SKM-1 treated with dmso at 0.1 percent for 144 hours (cell line): ENCODE data around the gene CLTRN.
"Not testable (repeated sequence)": the region's sequence is repeated elsewhere in the genome, so short reads cannot be mapped to it uniquely, and the experiment has no call there.

Source experiments
- DNase-seq: peaks from one replicate; lab custom pipeline; 2025; ENCODE audit not compliant: unreplicated experiment; lab: John Stamatoyannopoulos, UW

The CLTRN gene, protein sequence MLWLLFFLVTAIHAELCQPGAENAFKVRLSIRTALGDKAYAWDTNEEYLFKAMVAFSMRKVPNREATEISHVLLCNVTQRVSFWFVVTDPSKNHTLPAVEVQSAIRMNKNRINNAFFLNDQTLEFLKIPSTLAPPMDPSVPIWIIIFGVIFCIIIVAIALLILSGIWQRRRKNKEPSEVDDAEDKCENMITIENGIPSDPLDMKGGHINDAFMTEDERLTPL

DNA sequence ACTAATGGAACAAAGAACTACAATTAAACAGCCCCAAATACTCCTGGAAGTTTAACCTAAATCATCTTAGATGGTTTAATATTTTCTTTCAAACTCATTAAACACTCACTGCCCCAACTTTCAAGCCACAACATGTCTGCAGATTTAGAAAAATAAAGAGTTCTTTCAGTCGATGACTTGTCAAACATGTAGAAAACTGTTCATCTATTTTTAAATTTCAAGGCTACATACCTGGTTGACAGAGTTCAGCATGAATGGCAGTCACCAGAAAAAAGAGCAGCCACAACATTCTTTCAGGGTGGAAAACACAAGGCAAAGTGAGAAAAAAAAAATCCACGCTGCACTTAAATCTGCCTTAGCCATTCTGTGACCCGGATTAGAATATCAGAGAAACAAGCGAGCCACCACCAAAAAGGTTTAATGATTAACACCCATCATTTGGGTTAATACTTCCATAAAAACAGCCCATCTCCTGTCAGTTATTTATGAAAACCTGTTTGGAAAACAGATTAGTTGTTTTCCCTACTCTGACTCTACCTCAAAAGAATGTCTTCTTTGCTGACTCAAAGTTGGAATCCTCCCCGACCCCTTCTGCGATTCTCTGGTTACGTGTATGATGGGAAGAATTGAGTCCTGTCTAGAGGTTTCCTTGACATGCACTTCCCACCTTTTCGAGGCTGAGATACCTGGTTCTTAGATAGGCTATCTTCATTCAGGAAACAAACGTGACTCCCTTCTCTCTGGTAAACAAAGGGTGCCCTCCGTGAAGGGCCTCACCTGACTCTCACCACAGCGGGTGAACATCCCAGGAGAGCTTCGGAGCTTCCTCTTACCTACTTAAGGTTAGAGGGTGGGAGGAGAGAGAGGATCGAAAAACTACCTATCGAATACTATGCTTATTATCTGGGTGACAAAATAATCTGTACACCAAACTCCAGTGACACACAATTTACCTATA, at the start of gene CLTRN:
Gene CLTRN (minus strand): TSS at position 319 of the 958 bp plus-strand sequence. CDS start 30 bp downstream, at position 289.
- no peak for DNase-seq

DNA sequence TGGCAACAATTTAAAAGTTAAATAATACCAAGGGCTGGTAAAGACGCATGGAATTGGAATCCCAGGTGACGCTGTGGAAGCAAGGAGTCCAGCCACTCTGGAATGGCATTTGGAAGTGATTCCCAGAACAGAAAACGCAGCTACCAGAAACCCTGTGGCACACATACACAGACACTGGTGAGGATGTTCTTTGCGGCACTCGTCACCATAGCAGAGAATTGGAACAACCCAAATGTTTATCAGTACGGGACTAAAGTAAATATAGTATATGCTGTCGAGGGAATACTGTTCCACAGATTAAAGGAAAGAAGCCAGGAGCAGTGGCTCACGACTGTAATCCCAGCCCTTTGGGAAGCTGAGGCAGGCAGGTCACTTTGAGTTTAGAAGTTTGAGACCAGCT, 39.7 kb upstream of the CLTRN start:
- DNase-seq, result not testable (repeated sequence)

GRCh38 chrX:15703809-15704208, 39.2 kb upstream of the CLTRN start:
- DNase-seq, result not testable (repeated sequence)

- no peak for DNase-seq
Measured at GRCh38 chrX:15702488-15703371, 38.1 kb upstream of the CLTRN start.

DNA sequence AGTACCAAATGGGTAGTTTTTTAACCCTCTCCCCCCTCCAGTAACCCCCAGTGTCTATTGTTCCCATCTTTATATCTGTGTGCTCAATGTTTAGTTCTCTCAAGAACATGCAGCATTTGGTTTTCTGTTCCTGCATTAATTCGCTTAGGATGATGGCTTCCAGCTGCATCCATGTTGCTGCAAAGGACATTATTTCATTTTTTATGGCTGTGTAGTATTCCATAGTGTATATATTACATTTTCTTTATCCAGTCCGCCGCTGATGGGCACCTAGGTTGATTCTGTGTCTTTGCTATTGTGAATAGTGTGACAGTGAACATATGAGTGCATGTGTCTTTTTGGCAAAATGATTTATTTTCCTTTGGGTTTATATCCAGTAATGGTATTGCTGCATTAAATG, 31.9 kb upstream of the CLTRN start:
- no peak for DNase-seq

DNA sequence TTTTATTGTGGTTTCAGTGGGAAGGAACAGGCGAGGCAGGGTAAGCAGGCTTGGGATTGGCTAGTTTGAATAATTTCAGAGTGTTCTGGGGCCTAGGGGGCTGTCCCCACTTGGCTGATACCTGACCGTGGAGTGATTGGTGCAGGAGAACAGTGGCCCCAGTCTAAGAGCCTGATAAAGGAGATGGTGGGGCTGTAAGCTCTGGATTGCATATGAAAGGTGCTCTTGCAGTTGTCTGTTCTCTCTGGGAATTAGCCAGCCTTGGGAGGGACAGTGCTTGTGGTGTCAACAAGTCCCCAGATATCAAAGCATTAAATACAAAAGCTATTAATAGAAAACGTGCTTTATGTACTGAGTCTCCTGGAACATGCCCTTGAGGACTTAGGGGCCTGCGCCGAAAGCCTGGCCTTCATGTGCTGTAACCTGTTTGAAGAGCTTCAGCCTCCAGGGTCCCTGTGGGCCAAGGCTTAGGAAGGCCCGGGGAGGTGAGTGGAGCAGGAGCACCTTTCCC, 30.4 kb upstream of the CLTRN start:
- no peak for DNase-seq

DNA sequence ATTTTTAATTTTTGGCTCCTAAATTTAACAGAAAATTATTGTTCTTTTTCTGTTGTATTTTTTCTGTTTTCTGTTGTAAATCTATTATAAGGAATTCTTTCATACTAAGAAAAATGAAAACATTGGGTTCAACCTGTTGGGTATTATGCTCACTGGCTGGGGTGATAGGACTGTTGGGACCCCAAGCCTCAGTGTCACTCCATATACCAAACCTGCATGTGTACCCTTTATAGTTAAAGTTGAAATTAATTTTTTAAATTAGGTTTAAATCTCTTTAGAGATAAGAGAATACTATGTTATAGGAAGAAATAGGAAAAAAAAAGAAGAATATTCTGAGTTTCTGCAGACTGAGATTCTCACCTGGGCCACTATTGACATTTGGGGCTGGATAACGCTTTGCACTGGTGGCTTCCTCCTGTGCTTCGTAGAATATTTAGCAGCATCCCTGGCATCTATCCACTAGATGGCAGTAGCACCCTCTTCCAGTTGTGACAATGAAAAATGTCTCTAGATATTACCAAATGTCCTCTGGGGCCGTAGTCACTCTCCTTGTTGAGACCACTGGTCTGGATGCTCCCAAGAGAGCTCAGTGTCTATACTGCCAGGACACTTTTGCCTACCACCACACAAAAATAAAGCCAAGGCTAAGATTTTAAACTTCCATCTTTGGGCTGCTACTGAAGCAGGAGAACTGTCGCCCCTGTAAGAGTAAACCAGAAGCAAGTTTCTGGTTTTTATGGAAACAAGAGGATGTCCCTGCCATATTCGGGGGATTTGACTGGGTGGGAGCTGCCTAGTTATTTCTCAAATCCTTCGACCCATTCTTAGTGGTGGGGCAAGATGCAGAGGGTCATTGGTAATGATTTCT, 22.4 kb upstream of the CLTRN start:
- peak; percentile 9 for DNase-seq

DNA sequence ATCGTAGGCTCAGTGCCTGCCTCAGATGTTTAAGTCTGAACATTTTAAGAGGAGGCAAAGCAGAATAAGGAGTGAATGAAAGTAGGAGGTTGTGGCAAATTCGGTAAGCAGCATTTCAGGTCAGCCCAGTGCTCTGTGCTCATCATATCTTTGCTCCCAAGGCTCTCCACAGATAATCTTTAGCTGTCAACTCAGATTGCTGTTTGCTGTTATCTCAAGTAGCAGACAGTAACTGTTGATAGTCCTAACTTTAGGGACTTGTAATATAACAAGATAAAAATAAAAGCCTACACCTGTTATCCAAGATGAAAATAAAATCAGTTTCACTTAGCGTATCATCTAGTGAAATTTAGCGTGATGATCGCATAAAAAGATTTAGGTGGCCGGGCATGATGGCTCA, 18.6 kb upstream of the CLTRN start:
- DNase-seq, result no peak

DNA sequence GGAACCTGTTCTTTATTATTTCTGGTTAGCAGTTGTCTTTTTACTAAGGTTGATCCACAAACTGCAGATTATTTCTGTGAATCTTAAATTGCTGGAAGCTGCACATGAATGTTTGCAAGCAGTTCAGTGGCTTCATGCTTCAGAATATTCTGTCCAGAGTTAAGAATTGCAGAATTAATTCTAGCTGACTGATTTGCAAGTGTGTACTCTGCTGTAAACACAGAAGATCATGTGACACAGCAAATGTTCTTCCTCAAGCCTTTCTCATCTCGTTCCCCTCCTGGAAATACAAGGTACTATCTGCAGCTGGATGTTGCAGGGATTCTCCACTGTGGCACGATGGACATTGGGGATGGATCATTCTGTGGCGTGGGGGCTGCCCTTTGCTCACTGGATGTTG, 16.8 kb upstream of the CLTRN start:
- DNase-seq, result no peak

GRCh38 chrX:15680401-15680800, 15.8 kb upstream of the CLTRN start:
- DNase-seq, result no peak

DNA sequence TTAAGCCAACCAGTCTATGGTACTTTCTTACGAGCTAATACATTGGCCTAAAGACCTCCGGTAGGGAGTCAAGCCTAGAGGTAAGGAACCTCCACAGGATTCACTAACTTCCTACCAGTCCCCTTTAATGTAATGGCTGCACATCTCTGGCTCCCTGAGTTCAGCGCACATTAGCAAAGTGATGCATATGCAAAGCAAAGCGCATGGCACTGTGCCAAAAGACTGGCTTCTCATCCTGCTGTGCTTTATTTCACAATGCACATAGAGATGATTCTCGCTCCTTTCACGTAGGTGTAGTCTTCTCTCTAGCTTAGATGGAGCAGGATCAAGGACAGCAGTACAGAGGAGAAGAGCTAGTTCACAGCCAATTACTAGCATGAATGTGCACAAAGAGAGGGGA, 14.6 kb upstream of the CLTRN start:
- DNase-seq, result no peak

- no peak for DNase-seq
Measured at GRCh38 chrX:15678339-15678738, 13.7 kb upstream of the CLTRN start.

DNA sequence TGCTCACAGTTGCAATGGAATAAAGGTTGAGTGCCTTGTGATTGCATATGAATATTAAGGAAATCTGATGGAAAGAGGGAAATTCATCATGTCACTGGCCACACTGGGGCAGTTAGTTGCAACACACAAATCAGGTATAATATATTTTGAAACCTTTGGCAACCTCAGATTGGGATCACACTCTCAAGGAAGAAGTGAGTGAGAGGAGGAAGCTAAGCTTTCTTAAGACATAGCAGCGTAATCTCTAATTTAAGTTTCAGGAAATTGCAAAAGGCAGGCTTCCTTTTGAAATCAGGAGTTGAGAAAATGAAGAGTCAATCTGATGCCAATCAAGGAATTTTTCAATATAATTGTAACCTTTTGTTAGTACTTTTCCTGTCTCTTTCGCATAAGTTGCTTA, 12.3 kb upstream of the CLTRN start:
- peak; percentile 44 for DNase-seq

DNA sequence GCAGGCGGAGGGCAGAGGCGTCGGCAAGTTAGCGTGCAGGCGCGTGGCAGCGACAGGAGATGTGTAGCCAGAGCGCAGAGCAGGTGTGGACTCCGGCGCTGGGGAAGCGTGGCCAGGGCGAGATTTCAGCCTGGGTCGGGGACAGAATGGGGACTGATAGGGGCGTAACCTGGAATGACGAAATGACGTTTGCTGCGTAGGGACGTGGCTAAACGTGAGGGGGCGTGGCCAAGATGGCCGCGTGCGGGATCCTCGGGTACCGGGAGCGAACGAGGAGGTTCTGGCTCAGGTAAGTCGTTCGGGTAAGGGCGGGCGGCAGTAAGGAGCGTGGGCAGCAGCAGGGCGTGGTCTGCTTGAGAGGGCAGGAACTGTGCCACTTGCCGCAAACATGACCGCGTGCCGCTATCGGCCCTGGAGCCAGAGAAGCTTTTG, 10.9 kb upstream of the CLTRN start:
- peak; percentile 64 for DNase-seq

DNA sequence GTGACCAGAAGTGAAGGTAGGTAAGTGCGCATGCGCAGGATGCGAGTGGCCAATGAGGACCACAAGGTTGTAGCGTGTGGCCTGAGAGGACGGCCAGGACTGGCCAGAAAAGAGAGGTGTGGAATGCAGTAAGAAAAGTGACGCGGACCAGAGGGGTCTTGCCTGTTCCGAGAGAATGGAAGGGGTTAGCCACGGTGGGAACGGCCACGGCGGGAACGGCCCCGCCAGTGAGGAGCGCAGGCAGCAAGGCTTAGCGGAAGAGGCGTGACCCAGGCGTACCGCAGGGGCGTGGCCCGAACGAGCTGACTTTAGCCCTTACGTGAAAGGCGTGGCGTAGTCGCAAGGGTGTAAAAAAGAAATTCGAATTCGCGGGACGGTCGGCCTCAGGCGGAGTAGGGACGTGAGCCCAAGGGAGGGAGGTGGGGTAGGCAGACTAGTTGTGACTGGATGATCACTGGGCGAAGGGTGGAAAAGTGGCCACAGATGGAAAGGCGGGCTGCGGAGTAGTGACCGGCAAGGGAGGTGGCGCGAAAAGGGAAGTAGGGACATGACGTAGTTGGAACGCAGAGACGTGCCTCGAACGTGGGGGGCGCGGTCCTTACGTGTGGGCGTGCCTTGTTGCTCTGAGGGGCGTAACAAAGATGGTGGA, 10.4 kb upstream of the CLTRN start:
- DNase-seq, result peak; percentile 82

GRCh38 chrX:15674514-15674840, 9.9 kb upstream of the CLTRN start:
- no peak for DNase-seq

DNA sequence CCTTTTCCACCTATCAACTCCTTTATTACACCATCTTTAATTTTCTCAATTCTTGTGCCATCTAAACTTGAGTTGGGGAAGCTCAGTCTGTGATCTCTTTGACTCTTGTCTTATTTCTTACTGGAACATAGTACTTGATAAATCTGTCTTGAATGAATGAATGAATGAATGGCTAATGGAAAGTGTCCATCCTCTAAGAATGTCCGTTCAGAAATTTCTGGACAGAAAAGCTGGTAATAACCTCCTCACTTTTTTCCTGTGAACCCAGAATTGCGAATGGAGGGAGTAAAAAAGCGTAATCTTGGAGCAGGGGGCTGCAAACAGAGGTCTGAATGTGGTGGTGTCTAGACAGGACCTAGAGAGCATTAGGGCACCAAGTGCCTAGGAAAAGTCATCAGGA, 9.4 kb upstream of the CLTRN start:
- no peak for DNase-seq

DNA sequence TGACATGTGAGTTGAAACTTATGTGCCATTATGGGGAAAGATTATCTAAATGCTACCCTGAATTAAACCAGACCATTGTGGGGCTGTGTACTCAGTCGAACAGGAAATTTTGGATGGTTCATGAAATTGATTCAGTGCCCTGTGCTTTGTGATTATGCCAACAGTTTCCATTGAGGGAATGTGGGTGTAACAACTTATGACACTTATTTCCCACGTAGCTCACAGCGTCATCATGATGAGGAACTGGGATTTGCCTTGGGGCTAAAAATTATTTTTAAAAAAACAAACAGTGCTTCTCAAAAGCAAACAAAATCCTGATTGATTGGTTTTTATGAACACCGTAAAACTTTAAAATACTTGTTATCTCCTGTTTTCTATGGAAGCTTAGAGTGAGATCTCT, 8.3 kb upstream of the CLTRN start:
- no peak for DNase-seq

DNA sequence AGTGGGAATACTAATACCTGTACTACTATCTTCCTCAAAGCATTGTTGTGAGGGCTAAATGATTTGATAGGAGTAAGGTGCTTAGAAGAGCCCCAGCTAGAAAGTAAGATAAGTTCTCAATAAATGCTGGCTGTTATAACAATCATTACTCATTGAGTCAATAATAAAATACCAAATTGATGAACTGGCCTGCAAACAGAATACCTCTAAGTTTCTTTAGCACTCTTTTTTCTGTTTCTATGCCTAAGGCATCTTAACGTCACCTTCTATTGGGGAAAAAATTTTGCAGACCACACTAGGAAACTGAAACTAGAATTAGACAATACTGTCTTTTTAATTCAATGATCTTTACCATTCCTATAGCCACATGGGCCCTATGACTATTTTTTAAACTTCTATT, 1.2 kb downstream of the CLTRN start:
- no peak for DNase-seq

- DNase-seq, result not testable (repeated sequence)
Measured at GRCh38 chrX:15654804-15655203, 9.8 kb downstream of the CLTRN start.
